ENCODE measurements around the gene MICAL1.
A peak's percentile ranks its signal among the peaks of the same experiment; 100 is the strongest.

Gene MICAL1

GRCh38 chr6:109455437-109456110 lies at the start of gene MICAL1:
Gene MICAL1 (minus strand): TSS chr6:109455772. CDS start chr6:109454196, 1,576 bp downstream.
- peak in 1 of 2 experiments; percentile 57 for DNase-seq

- DNase-seq: no peak
Observed at GRCh38 chr6:109503327-109504224, 48.0 kb upstream of the MICAL1 start.

- no peak for DNase-seq
Observed at GRCh38 chr6:109498936-109499335, 43.4 kb upstream of the MICAL1 start.

- DNase-seq: no peak
Observed at GRCh38 chr6:109498052-109498451, 42.5 kb upstream of the MICAL1 start.

- no peak for DNase-seq
Observed at GRCh38 chr6:109496036-109496772, 40.6 kb upstream of the MICAL1 start.

GRCh38 chr6:109493865-109494264 lies 38.3 kb upstream of the MICAL1 start:
- DNase-seq: no peak

- no peak for DNase-seq
Observed at GRCh38 chr6:109491207-109491938, 35.8 kb upstream of the MICAL1 start.

GRCh38 chr6:109490713-109491112 lies 35.1 kb upstream of the MICAL1 start:
- DNase-seq: no peak

- no peak for DNase-seq
Observed at GRCh38 chr6:109488001-109488400, 32.4 kb upstream of the MICAL1 start.

GRCh38 chr6:109486068-109486467 lies 30.5 kb upstream of the MICAL1 start:
- DNase-seq: no peak

- no peak for DNase-seq
Observed at GRCh38 chr6:109485266-109485935, 29.8 kb upstream of the MICAL1 start.

- no peak for DNase-seq
Observed at GRCh38 chr6:109484122-109484521, 28.6 kb upstream of the MICAL1 start.

GRCh38 chr6:109483735-109484057 lies 28.1 kb upstream of the MICAL1 start:
- no peak for DNase-seq

GRCh38 chr6:109482905-109483734 lies 27.5 kb upstream of the MICAL1 start, which contains the start of gene ZBTB24:
Gene ZBTB24 (minus strand): TSS chr6:109483219. CDS start chr6:109482026, 1,193 bp downstream.
- peak; percentile 65 to 90 for DNase-seq

- DNase-seq: no peak
Observed at GRCh38 chr6:109480993-109481480, 25.5 kb upstream of the MICAL1 start.

GRCh38 chr6:109478841-109479624 lies 23.5 kb upstream of the MICAL1 start:
- no peak for DNase-seq

- DNase-seq: no peak
Observed at GRCh38 chr6:109478222-109478805, 22.7 kb upstream of the MICAL1 start.

GRCh38 chr6:109477725-109478124 lies 22.2 kb upstream of the MICAL1 start:
- DNase-seq: no peak

- DNase-seq: no peak
Observed at GRCh38 chr6:109477184-109477583, 21.6 kb upstream of the MICAL1 start.

- DNase-seq: no peak
Observed at GRCh38 chr6:109475625-109476024, 20.1 kb upstream of the MICAL1 start.
